ENCODE measurements around the gene LGR4. TPM values are rescaled to one million over a fixed set of nuclear protein-coding genes. Genes with fewer than 3 reads are reported as not detected.

Gene LGR4
- total and polyA plus RNA-seq, 2 of the 13 experiments (the other 11 are each of a cell fraction or from before 2014, with no cell fraction given) = 42.1 to 68.7 TPM

DNA sequence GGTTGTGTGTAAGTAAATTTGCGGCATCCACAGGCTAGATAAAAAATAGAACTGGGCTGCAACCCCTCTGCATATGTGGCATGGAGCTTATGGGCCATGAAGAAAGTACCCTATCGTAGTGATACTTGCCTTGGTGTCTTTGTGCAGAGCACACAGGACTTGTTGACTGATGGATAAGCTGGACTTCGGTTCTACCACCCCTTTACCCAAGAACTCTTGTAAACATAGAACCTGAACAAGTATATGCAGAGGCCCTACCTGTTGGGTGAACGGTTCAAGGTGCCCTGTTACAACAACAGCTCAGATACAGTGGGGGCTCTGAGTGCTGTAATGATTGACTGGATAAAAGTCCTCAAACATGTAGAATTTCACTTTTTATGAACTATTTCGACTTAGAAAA, 3.0 kb upstream of the LGR4 start (continued):
- no peak for TF ChIP-seq ZNF615 (CRISPR knock-in tag; IDR thresholded peaks at IDR 0.05; ENCODE audit: borderline replicate concordance)
- TF ChIP-seq, protein P1, sequence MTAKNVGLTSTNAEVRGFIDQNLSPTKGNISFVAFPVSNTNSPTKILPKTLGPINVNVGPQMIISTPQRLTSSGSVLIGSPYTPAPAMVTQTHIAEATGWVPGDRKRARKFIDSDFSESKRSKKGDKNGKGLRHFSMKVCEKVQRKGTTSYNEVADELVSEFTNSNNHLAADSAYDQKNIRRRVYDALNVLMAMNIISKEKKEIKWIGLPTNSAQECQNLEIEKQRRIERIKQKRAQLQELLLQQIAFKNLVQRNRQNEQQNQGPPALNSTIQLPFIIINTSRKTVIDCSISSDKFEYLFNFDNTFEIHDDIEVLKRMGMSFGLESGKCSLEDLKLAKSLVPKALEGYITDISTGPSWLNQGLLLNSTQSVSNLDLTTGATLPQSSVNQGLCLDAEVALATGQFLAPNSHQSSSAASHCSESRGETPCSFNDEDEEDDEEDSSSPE (CRISPR knock-in tag; IDR thresholded peaks at IDR 0.05) = no peak
- TF ChIP-seq, protein P2, sequence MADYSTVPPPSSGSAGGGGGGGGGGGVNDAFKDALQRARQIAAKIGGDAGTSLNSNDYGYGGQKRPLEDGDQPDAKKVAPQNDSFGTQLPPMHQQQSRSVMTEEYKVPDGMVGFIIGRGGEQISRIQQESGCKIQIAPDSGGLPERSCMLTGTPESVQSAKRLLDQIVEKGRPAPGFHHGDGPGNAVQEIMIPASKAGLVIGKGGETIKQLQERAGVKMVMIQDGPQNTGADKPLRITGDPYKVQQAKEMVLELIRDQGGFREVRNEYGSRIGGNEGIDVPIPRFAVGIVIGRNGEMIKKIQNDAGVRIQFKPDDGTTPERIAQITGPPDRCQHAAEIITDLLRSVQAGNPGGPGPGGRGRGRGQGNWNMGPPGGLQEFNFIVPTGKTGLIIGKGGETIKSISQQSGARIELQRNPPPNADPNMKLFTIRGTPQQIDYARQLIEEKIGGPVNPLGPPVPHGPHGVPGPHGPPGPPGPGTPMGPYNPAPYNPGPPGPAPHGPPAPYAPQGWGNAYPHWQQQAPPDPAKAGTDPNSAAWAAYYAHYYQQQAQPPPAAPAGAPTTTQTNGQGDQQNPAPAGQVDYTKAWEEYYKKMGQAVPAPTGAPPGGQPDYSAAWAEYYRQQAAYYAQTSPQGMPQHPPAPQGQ (CRISPR knock-in tag; IDR thresholded peaks at IDR 0.05; ENCODE audit: borderline replicate concordance) = no peak
- no peak for TF ChIP-seq PAWR (CRISPR knock-in tag; IDR thresholded peaks at IDR 0.05; ENCODE audit: borderline replicate concordance)
- TF ChIP-seq, protein P3, sequence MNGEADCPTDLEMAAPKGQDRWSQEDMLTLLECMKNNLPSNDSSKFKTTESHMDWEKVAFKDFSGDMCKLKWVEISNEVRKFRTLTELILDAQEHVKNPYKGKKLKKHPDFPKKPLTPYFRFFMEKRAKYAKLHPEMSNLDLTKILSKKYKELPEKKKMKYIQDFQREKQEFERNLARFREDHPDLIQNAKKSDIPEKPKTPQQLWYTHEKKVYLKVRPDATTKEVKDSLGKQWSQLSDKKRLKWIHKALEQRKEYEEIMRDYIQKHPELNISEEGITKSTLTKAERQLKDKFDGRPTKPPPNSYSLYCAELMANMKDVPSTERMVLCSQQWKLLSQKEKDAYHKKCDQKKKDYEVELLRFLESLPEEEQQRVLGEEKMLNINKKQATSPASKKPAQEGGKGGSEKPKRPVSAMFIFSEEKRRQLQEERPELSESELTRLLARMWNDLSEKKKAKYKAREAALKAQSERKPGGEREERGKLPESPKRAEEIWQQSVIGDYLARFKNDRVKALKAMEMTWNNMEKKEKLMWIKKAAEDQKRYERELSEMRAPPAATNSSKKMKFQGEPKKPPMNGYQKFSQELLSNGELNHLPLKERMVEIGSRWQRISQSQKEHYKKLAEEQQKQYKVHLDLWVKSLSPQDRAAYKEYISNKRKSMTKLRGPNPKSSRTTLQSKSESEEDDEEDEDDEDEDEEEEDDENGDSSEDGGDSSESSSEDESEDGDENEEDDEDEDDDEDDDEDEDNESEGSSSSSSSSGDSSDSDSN (CRISPR knock-in tag; IDR thresholded peaks at IDR 0.05) = no peak
- no peak for TF ChIP-seq ZNF101 (CRISPR knock-in tag; IDR thresholded peaks at IDR 0.05; ENCODE audit: borderline replicate concordance, low read depth)
- TF ChIP-seq, protein P4, sequence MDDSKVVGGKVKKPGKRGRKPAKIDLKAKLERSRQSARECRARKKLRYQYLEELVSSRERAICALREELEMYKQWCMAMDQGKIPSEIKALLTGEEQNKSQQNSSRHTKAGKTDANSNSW (CRISPR knock-in tag; IDR thresholded peaks at IDR 0.05; ENCODE audit: borderline replicate concordance) = no peak
- peak; percentile 82 for TF ChIP-seq SAP130 (CRISPR knock-in tag; IDR thresholded peaks at IDR 0.05; ENCODE audit: low read depth)
- TF ChIP-seq ZNF17 (CRISPR knock-in tag; IDR thresholded peaks at IDR 0.05) = no peak
- no peak for TF ChIP-seq ARNT (IDR thresholded peaks at IDR 0.05)
- TF ChIP-seq CENPT (CRISPR knock-in tag; IDR thresholded peaks at IDR 0.05; ENCODE audit: low read depth) = no peak
- no peak for TF ChIP-seq NFE2L1 (CRISPR knock-in tag; IDR thresholded peaks at IDR 0.05; ENCODE audit: borderline replicate concordance)
- TF ChIP-seq, protein P5, sequence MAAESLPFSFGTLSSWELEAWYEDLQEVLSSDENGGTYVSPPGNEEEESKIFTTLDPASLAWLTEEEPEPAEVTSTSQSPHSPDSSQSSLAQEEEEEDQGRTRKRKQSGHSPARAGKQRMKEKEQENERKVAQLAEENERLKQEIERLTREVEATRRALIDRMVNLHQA (CRISPR knock-in tag; IDR thresholded peaks at IDR 0.05) = no peak
- TF ChIP-seq, protein P6, sequence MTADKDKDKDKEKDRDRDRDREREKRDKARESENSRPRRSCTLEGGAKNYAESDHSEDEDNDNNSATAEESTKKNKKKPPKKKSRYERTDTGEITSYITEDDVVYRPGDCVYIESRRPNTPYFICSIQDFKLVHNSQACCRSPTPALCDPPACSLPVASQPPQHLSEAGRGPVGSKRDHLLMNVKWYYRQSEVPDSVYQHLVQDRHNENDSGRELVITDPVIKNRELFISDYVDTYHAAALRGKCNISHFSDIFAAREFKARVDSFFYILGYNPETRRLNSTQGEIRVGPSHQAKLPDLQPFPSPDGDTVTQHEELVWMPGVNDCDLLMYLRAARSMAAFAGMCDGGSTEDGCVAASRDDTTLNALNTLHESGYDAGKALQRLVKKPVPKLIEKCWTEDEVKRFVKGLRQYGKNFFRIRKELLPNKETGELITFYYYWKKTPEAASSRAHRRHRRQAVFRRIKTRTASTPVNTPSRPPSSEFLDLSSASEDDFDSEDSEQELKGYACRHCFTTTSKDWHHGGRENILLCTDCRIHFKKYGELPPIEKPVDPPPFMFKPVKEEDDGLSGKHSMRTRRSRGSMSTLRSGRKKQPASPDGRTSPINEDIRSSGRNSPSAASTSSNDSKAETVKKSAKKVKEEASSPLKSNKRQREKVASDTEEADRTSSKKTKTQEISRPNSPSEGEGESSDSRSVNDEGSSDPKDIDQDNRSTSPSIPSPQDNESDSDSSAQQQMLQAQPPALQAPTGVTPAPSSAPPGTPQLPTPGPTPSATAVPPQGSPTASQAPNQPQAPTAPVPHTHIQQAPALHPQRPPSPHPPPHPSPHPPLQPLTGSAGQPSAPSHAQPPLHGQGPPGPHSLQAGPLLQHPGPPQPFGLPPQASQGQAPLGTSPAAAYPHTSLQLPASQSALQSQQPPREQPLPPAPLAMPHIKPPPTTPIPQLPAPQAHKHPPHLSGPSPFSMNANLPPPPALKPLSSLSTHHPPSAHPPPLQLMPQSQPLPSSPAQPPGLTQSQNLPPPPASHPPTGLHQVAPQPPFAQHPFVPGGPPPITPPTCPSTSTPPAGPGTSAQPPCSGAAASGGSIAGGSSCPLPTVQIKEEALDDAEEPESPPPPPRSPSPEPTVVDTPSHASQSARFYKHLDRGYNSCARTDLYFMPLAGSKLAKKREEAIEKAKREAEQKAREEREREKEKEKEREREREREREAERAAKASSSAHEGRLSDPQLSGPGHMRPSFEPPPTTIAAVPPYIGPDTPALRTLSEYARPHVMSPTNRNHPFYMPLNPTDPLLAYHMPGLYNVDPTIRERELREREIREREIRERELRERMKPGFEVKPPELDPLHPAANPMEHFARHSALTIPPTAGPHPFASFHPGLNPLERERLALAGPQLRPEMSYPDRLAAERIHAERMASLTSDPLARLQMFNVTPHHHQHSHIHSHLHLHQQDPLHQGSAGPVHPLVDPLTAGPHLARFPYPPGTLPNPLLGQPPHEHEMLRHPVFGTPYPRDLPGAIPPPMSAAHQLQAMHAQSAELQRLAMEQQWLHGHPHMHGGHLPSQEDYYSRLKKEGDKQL (CRISPR knock-in tag; IDR thresholded peaks at IDR 0.05; ENCODE audit: low read depth) = peak; percentile 71; the same call in 1 of the 2 replicates
- no peak for TF ChIP-seq ELF1 (CRISPR knock-in tag; IDR thresholded peaks at IDR 0.05)
- TF ChIP-seq ZNF44 (CRISPR knock-in tag; IDR thresholded peaks at IDR 0.05) = no peak
- peak; percentile 97 for TF ChIP-seq HDAC2 (CRISPR knock-in tag; IDR thresholded peaks at IDR 0.05)
- TF ChIP-seq ZSCAN29 (CRISPR knock-in tag; conservative IDR thresholded peaks at IDR 0.05) = 0 out of 2 replicates have a peak, but pooled peaks have one; percentile 55
- TF ChIP-seq LCORL (IDR thresholded peaks at IDR 0.05) = no peak
- TF ChIP-seq LCORL (CRISPR knock-in tag; IDR thresholded peaks at IDR 0.05) = peak; percentile 64

All from HepG2 (cell line).